ENCODE measurements around the gene CLEC2B. TPM values are rescaled to one million over a fixed set of nuclear protein-coding genes. Genes with fewer than 3 reads are reported as not detected.

The CLEC2B gene
- total RNA-seq, result 10 to 100 TPM in 5 of 6 donors, 1 to 10 TPM in 1; 8.4 to 37.8 (median 25.7) TPM

- TF ChIP-seq EP300 (IDR thresholded peaks at IDR 0.05) (no peak), POLR2A (IDR thresholded peaks at IDR 0.05) (peak in 3 of 4 donors; percentile 22 to 76 (median 44)), POLR2AphosphoS5 (IDR thresholded peaks at IDR 0.05) (peak in 1 of 2 donors; percentile 32), CTCF (IDR thresholded peaks at IDR 0.05) (no peak)
- peak within 1 kb of the TSS; percentile 76 to 94 (median 86) for H3K27ac ChIP-seq
- H3K4me3 ChIP-seq, result peak within 1 kb of the TSS; percentile 30 to 52 (median 42)
Observed at GRCh38 chr12:9869307-9870161, at the start of gene CLEC2B. Gene CLEC2B, minus strand, starts transcription at chr12:9869354.

GRCh38 chr12:9911708-9912107, 42.6 kb upstream of the CLEC2B start:
- no peak overlapping the region for H3K27ac ChIP-seq
- no peak for ATAC-seq (ENCODE audit: low FRiP score in 2 of 2)
- no peaks in the 10 kb centered on the region for H3K27me3 ChIP-seq
- no peaks in the 10 kb centered on the region for H3K36me3 ChIP-seq
- no peak overlapping the region for H3K4me3 ChIP-seq
- no peak for DNase-seq
- peaks cover 7 to 26% (median 23%) of the 10 kb centered on the region in 4 donors for H3K9me3 ChIP-seq
- no peaks in the 10 kb centered on the region for H3K4me1 ChIP-seq
- TF ChIP-seq POLR2A (IDR thresholded peaks at IDR 0.05) (no peak), CTCF (IDR thresholded peaks at IDR 0.05) (no peak), EP300 (IDR thresholded peaks at IDR 0.05) (no peak), POLR2AphosphoS5 (IDR thresholded peaks at IDR 0.05) (no peak)

More at GRCh38 chr12:9869307-9870161, at the start of gene CLEC2B:
- H3K4me1 ChIP-seq, result peaks cover 0 to 9% (median 4%) of the 10 kb centered on the region in 4 donors
- no peaks in the 10 kb centered on the region for H3K36me3 ChIP-seq
- DNase-seq, result no peak
- peak; percentile 71 to 83 for ATAC-seq (ENCODE audit: low FRiP score in 2 of 2)
- no peaks in the 10 kb centered on the region for H3K27me3 ChIP-seq
- 5 to 8% methylated on average over 11 of the region's 11 CpGs for WGBS, 2 donors
- no peaks in the 10 kb centered on the region for H3K9me3 ChIP-seq

GRCh38 chr12:9910716-9911421, 41.7 kb upstream of the CLEC2B start:
- WGBS, 2 donors, result 82% methylated on average over 7 of the region's 7 CpGs
- no peak for DNase-seq
- Histone ChIP-seq H3K4me1 (no peaks in the 10 kb centered on the region), H3K27me3 (no peaks in the 10 kb centered on the region), H3K9me3 (peaks cover 7 to 26% (median 23%) of the 10 kb centered on the region in 4 donors), H3K4me3 (no peak overlapping the region), H3K27ac (no peak overlapping the region), H3K36me3 (no peaks in the 10 kb centered on the region)
- TF ChIP-seq POLR2A (IDR thresholded peaks at IDR 0.05) (no peak), POLR2AphosphoS5 (IDR thresholded peaks at IDR 0.05) (no peak), CTCF (IDR thresholded peaks at IDR 0.05) (no peak), EP300 (IDR thresholded peaks at IDR 0.05) (no peak)
- ATAC-seq (ENCODE audit: low FRiP score in 2 of 2), result no peak

GRCh38 chr12:9909724-9910123, 40.6 kb upstream of the CLEC2B start:
- Histone ChIP-seq H3K36me3 (no peaks in the 10 kb centered on the region), H3K27me3 (no peaks in the 10 kb centered on the region), H3K9me3 (peaks cover 7 to 26% (median 23%) of the 10 kb centered on the region in 4 donors), H3K4me1 (no peaks in the 10 kb centered on the region), H3K27ac (no peak overlapping the region), H3K4me3 (no peak overlapping the region)
- TF ChIP-seq POLR2A (IDR thresholded peaks at IDR 0.05) (no peak), EP300 (IDR thresholded peaks at IDR 0.05) (no peak), POLR2AphosphoS5 (IDR thresholded peaks at IDR 0.05) (no peak), CTCF (IDR thresholded peaks at IDR 0.05) (no peak)
- ATAC-seq (ENCODE audit: low FRiP score in 2 of 2) (no peak), DNase-seq (no peak)
